HUES64 (cell line): ENCODE results near the gene DPPA4. TPM values are rescaled to one million over a fixed set of nuclear protein-coding genes. Genes with fewer than 3 reads are reported as not detected.
"Not testable (repeated sequence)": the region's sequence is repeated elsewhere in the genome, so short reads cannot be mapped to it uniquely, and the experiment has no call there.

Experiments
- H3K27ac ChIP-seq: 2 replicates; pipeline ENCODE4 v1.7.0; 2013; ENCODE audit warnings: low read depth, low read length, inconsistent platforms
- H3K27me3 ChIP-seq: 2 replicates; pipeline ENCODE4 v1.6.1; 2013; ENCODE audit warnings: mild to moderate bottlenecking, low read length; ENCODE audit not compliant: insufficient read depth
- H3K36me3 ChIP-seq: 2 replicates; pipeline ENCODE4 v1.6.1; 2013; ENCODE audit warnings: mild to moderate bottlenecking, low read length; ENCODE audit not compliant: insufficient read depth
- H3K4me1 ChIP-seq: 2 replicates; pipeline ENCODE4 v1.6.1; 2013; ENCODE audit warnings: mild to moderate bottlenecking, low read length, moderate library complexity; ENCODE audit not compliant: insufficient read depth
- H3K4me3 ChIP-seq: 2 replicates; pipeline ENCODE4 v1.5.1; 2013; ENCODE audit warnings: mild to moderate bottlenecking, low read length, moderate library complexity
- H3K9ac ChIP-seq: 2 replicates; pipeline ENCODE4 v1.6.1; 2013; ENCODE audit warnings: mild to moderate bottlenecking, low read depth, low read length
- H3K9me3 ChIP-seq: 2 replicates; pipeline ENCODE4 v1.6.1; 2013; ENCODE audit warnings: low read depth, low read length; ENCODE audit not compliant: insufficient read depth
- WGBS: fragments of 150-250, 120-280 bp; methylation state at CpG from one replicate; pipeline ENCODE4 v1.1.7; 2013; ENCODE audit warnings: missing lambda C conversion rate; 5-methylcytosine and 5-hydroxymethylcytosine counted together
- polyA plus RNA-seq, 2 experiments: library from polyadenylated mRNA; stranded (reverse); fragments of 50-300 nt; gene quantifications; one replicate each; pipeline ENCODE4 v1.2.3, GENCODE V29; 2013

DPPA4 gene
- 424 TPM for polyA plus RNA-seq (2013, experiment 1 of 2)
- 413 TPM for polyA plus RNA-seq (2013, experiment 2 of 2)

- no peaks in the 10 kb centered on the region for H3K9me3 ChIP-seq
- H3K27me3 ChIP-seq, result no peaks in the 10 kb centered on the region
- 2% methylated on average over 4 of the region's 5 CpGs for WGBS
- H3K4me1 ChIP-seq, result peaks cover 24% of the 10 kb centered on the region
- H3K4me3 ChIP-seq, result peak within 1 kb of the TSS; percentile 94
- peaks cover 45% of the 10 kb centered on the region for H3K36me3 ChIP-seq
- H3K9ac ChIP-seq, result peak within 1 kb of the TSS; percentile 99
- peak within 1 kb of the TSS; percentile 93 for H3K27ac ChIP-seq
Measured at GRCh38 chr3:109337393-109337792, at the start of gene DPPA4. DPPA4 (minus strand) TSS chr3:109337546; CDS start chr3:109337517, 29 bp downstream.

- no peaks in the 10 kb centered on the region for H3K36me3 ChIP-seq
- H3K9ac ChIP-seq, result no peak overlapping the region
- no peaks in the 10 kb centered on the region; the same call in 1 of the 2 replicates for H3K4me1 ChIP-seq
- 91% methylated on average over 7 of the region's 7 CpGs for WGBS
- no peaks in the 10 kb centered on the region for H3K9me3 ChIP-seq
- H3K4me3 ChIP-seq, result no peak overlapping the region
- no peaks in the 10 kb centered on the region for H3K27me3 ChIP-seq
- H3K27ac ChIP-seq, result no peak overlapping the region
Measured at GRCh38 chr3:109385442-109386318, 48.3 kb upstream of the DPPA4 start.

GRCh38 chr3:109384164-109384563 lies 46.8 kb upstream of the DPPA4 start:
- Histone ChIP-seq H3K9ac (no peak overlapping the region), H3K4me1 (no peaks in the 10 kb centered on the region; the same call in 1 of the 2 replicates), H3K27ac (no peak overlapping the region), H3K9me3 (no peaks in the 10 kb centered on the region), H3K36me3 (no peaks in the 10 kb centered on the region), H3K4me3 (no peak overlapping the region), H3K27me3 (no peaks in the 10 kb centered on the region)
- WGBS, result no CpG with 5 or more reads among the region's 1 CpG

GRCh38 chr3:109382588-109382987 lies 45.2 kb upstream of the DPPA4 start:
- no peaks in the 10 kb centered on the region for H3K9me3 ChIP-seq
- no peak overlapping the region for H3K27ac ChIP-seq
- H3K27me3 ChIP-seq, result no peaks in the 10 kb centered on the region
- no peak overlapping the region for H3K9ac ChIP-seq
- H3K4me1 ChIP-seq, result no peaks in the 10 kb centered on the region; the same call in 1 of the 2 replicates
- H3K36me3 ChIP-seq, result no peaks in the 10 kb centered on the region
- no peak overlapping the region for H3K4me3 ChIP-seq
- WGBS, result 74% methylated on average over 6 of the region's 7 CpGs

- no peaks in the 10 kb centered on the region for H3K9me3 ChIP-seq
- 96% methylated on average over 2 of the region's 3 CpGs for WGBS
- no peak overlapping the region for H3K4me3 ChIP-seq
- H3K27ac ChIP-seq, result no peak overlapping the region
- H3K4me1 ChIP-seq, result 0 out of 2 replicates have a peak, but pooled peaks cover 5% of the 10 kb centered on the region
- no peaks in the 10 kb centered on the region for H3K36me3 ChIP-seq
- H3K27me3 ChIP-seq, result no peaks in the 10 kb centered on the region
- no peak overlapping the region for H3K9ac ChIP-seq
Measured at GRCh38 chr3:109375975-109376374, 38.6 kb upstream of the DPPA4 start.

- H3K9ac ChIP-seq, H3K9me3 ChIP-seq, H3K27ac ChIP-seq, H3K36me3 ChIP-seq, H3K4me1 ChIP-seq, H3K4me3 ChIP-seq, H3K27me3 ChIP-seq: not testable (repeated sequence)
- 93% methylated on average over 4 of the region's 4 CpGs for WGBS
Measured at GRCh38 chr3:109374434-109374833, 37.1 kb upstream of the DPPA4 start.

- H3K4me1 ChIP-seq, result 0 out of 2 replicates have a peak, but pooled peaks cover 5% of the 10 kb centered on the region
- no peak overlapping the region for H3K9ac ChIP-seq
- WGBS, result 100% methylated on average over 2 of the region's 2 CpGs
- H3K4me3 ChIP-seq, result no peak overlapping the region
- no peaks in the 10 kb centered on the region for H3K27me3 ChIP-seq
- no peaks in the 10 kb centered on the region for H3K9me3 ChIP-seq
- H3K27ac ChIP-seq, result no peak overlapping the region
- H3K36me3 ChIP-seq, result no peaks in the 10 kb centered on the region
Measured at GRCh38 chr3:109373933-109374332, 36.6 kb upstream of the DPPA4 start.

GRCh38 chr3:109372639-109373038 lies 35.3 kb upstream of the DPPA4 start:
- Histone ChIP-seq H3K27me3 (no peaks in the 10 kb centered on the region), H3K4me3 (no peak overlapping the region), H3K36me3 (no peaks in the 10 kb centered on the region), H3K4me1 (0 out of 2 replicates have a peak, but pooled peaks cover 5% of the 10 kb centered on the region), H3K9me3 (no peaks in the 10 kb centered on the region), H3K9ac (no peak overlapping the region), H3K27ac (no peak overlapping the region)

GRCh38 chr3:109369510-109369909 lies 32.2 kb upstream of the DPPA4 start:
- WGBS, result 67% methylated on average over 1 of the region's 2 CpGs
- Histone ChIP-seq H3K4me1 (0 out of 2 replicates have a peak, but pooled peaks cover 5% of the 10 kb centered on the region), H3K4me3 (no peak overlapping the region), H3K27me3 (no peaks in the 10 kb centered on the region), H3K9ac (no peak overlapping the region), H3K9me3 (no peaks in the 10 kb centered on the region), H3K36me3 (no peaks in the 10 kb centered on the region), H3K27ac (no peak overlapping the region)

GRCh38 chr3:109364088-109364487 lies 26.7 kb upstream of the DPPA4 start:
- 91% methylated on average over 6 of the region's 6 CpGs for WGBS
- H3K27me3 ChIP-seq, result no peaks in the 10 kb centered on the region
- 0 out of 2 replicates have a peak, but pooled peaks cover 2% of the 10 kb centered on the region for H3K36me3 ChIP-seq
- H3K9me3 ChIP-seq, result no peaks in the 10 kb centered on the region
- H3K4me3 ChIP-seq, result no peak overlapping the region
- no peak overlapping the region for H3K27ac ChIP-seq
- no peak overlapping the region for H3K9ac ChIP-seq
- H3K4me1 ChIP-seq, result no peaks in the 10 kb centered on the region

- no peaks in the 10 kb centered on the region for H3K27me3 ChIP-seq
- H3K4me3 ChIP-seq, result no peak overlapping the region
- no peaks in the 10 kb centered on the region for H3K4me1 ChIP-seq
- no peak overlapping the region for H3K9ac ChIP-seq
- H3K9me3 ChIP-seq, result no peaks in the 10 kb centered on the region
- H3K36me3 ChIP-seq, result 0 out of 2 replicates have a peak, but pooled peaks cover 2% of the 10 kb centered on the region
- H3K27ac ChIP-seq, result no peak overlapping the region
Measured at GRCh38 chr3:109363634-109364033, 26.3 kb upstream of the DPPA4 start.
